HL-60 (cell line): Measurements from ENCODE around the gene GAS5.

Source experiments
- POLR2AphosphoS5 ChIP-seq: IDR thresholded peaks from 2 replicates; pipeline ENCODE4 v1.6.1; 2012; ENCODE audit warnings: low read depth
- REST ChIP-seq: IDR thresholded peaks from 2 replicates; pipeline ENCODE4 v1.6.1; 2012; ENCODE audit warnings: low read depth; ENCODE audit not compliant: insufficient replicate concordance
- SPI1 ChIP-seq: IDR thresholded peaks from 2 replicates; pipeline ENCODE4 v1.6.1; 2012; ENCODE audit warnings: low read depth, mild to moderate bottlenecking, borderline replicate concordance
- TF ChIP-seq, protein P1 (sequence below): IDR thresholded peaks from one replicate; pipeline ENCODE4 v1.5.1; 2011; ENCODE audit warnings: low read length, control low read depth, inconsistent platforms; ENCODE audit not compliant: insufficient read depth

GRCh38 chr1:173917149-173917548 lies 49.4 kb upstream of the GAS5 start, which contains the start of gene SERPINC1:
- TF ChIP-seq, protein P1, sequence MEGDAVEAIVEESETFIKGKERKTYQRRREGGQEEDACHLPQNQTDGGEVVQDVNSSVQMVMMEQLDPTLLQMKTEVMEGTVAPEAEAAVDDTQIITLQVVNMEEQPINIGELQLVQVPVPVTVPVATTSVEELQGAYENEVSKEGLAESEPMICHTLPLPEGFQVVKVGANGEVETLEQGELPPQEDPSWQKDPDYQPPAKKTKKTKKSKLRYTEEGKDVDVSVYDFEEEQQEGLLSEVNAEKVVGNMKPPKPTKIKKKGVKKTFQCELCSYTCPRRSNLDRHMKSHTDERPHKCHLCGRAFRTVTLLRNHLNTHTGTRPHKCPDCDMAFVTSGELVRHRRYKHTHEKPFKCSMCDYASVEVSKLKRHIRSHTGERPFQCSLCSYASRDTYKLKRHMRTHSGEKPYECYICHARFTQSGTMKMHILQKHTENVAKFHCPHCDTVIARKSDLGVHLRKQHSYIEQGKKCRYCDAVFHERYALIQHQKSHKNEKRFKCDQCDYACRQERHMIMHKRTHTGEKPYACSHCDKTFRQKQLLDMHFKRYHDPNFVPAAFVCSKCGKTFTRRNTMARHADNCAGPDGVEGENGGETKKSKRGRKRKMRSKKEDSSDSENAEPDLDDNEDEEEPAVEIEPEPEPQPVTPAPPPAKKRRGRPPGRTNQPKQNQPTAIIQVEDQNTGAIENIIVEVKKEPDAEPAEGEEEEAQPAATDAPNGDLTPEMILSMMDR = no peak
- TF ChIP-seq POLR2AphosphoS5 (no peak), REST (no peak), SPI1 (no peak)
